Peyer's patch (tissue), 4 donors: ENCODE results near the gene C16orf96. TPM values are rescaled to one million over a fixed set of nuclear protein-coding genes. Genes with fewer than 3 reads are reported as not detected.

Experiments
- DNase-seq, 3 donors: peaks; one replicate each; pipeline ENCODE4 v3.0.0-alpha.2; 2017 to 2019
- H3K27ac ChIP-seq, 4 donors: fragments of 200-600 bp; sonication (generic); one replicate each; pipeline ENCODE4 v1.5.1; 2016 to 2019
- H3K27me3 ChIP-seq, 2 donors: fragments of 200-600 bp; sonication (generic); one replicate each; pipeline ENCODE4 v1.5.1; 2019
- H3K36me3 ChIP-seq, 3 donors: fragments of 200-600 bp; sonication (generic); one replicate each; pipeline ENCODE4 v1.5.1; 2016 to 2019
- H3K4me1 ChIP-seq, 4 donors: fragments of 200-600 bp; sonication (generic); one replicate each; pipeline ENCODE4 v1.5.1; 2016 to 2019
- H3K4me3 ChIP-seq, 4 donors: fragments of 200-600 bp; sonication (generic); 1 replicate in 3 of 4; 2 replicates in 1 of 4; pipeline ENCODE4 v1.5.1; 2016 to 2019; ENCODE audit warnings: mild to moderate bottlenecking in 1 of 4
- H3K9me3 ChIP-seq, 4 donors: fragments of 200-600 bp; sonication (generic); one replicate each; pipeline ENCODE4 v1.5.1; 2016 to 2019; ENCODE audit warnings: mild to moderate bottlenecking in 1 of 4
- POLR2A ChIP-seq, 2 donors: fragments of 450-650 bp; IDR thresholded peaks; one replicate each; pipeline ENCODE4 v1.5.1; 2017; ENCODE audit warnings: antibody characterized with exemption in 2 of 2, mild to moderate bottlenecking in 2 of 2, moderate library complexity in 2 of 2
- total RNA-seq, 4 donors: library from RNA; depleted of rRNA; stranded (reverse); fragments of >200 nt; gene quantifications; one replicate each; pipeline ENCODE4 v1.1.0, GENCODE V29; 2016
- TF ChIP-seq, protein P1 (sequence below), 6 experiments: fragments of 450-650 bp in 4 of 6; fragments of 200-600 bp in 2 of 6; sonication (generic) in 1 of 6; IDR thresholded peaks; one replicate each; pipeline ENCODE4 v1.5.1; 2017 to 2019; ENCODE audit warnings: antibody characterized with exemption in 6 of 6, mild to moderate bottlenecking in 3 of 6, moderate library complexity in 1 of 6

Gene C16orf96
- total RNA-seq, 4 donors from 2014 or later: not detected

GRCh38 chr16:4610011-4611005 is 54.2 kb downstream of the C16orf96 start:
- Histone ChIP-seq H3K27ac (no peak overlapping the region), H3K9me3 (no peaks in the 10 kb centered on the region), H3K4me3 (no peak overlapping the region), H3K4me1 (peaks cover 4 to 32% (median 14%) of the 10 kb centered on the region in 4 donors), H3K36me3 (peaks cover 0 to 24% (median 0%) of the 10 kb centered on the region in 3 donors), H3K27me3 (no peaks in the 10 kb centered on the region)
- TF ChIP-seq, protein P1, sequence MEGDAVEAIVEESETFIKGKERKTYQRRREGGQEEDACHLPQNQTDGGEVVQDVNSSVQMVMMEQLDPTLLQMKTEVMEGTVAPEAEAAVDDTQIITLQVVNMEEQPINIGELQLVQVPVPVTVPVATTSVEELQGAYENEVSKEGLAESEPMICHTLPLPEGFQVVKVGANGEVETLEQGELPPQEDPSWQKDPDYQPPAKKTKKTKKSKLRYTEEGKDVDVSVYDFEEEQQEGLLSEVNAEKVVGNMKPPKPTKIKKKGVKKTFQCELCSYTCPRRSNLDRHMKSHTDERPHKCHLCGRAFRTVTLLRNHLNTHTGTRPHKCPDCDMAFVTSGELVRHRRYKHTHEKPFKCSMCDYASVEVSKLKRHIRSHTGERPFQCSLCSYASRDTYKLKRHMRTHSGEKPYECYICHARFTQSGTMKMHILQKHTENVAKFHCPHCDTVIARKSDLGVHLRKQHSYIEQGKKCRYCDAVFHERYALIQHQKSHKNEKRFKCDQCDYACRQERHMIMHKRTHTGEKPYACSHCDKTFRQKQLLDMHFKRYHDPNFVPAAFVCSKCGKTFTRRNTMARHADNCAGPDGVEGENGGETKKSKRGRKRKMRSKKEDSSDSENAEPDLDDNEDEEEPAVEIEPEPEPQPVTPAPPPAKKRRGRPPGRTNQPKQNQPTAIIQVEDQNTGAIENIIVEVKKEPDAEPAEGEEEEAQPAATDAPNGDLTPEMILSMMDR (IDR thresholded peaks at IDR 0.05): no peak
- no peak for TF ChIP-seq POLR2A (IDR thresholded peaks at IDR 0.05)
- no peak for DNase-seq

DNA sequence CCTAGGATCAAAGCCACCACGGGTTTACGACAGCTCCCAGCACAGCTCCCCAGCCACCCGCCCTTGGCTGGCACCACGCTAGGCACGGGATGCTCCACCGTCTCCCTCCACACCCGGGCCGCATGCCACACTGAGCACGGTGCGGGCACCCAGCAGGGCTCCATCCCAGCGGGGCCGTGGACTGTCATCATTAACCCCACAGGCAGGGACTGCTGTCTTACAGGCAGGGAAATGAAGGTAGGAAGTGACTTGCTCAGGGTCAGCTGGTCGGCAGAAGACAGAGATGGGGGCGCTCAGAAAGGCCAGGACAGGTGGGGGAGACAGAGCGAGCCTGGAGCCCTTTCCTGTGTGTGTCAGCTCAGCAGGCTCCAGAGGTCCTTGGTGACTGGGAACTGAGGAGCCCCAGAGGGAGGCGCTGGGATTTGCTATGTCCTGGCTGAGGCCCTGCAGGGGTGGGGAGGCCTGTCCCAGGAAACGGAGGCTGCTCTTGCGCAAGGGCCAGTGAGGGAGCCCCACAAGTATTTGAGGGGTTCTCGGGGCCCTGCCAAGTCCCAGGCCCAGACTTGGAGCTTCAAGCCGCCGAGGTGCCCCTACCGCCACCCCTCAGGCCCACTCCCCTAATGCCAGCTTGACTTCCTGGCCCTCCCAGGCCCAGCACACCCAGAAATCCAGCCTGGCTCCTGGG is 55.3 kb downstream of the C16orf96 start:
- Histone ChIP-seq H3K36me3 (peaks cover 0 to 24% (median 0%) of the 10 kb centered on the region in 3 donors), H3K9me3 (no peaks in the 10 kb centered on the region), H3K27ac (no peak overlapping the region), H3K4me1 (peaks cover 4 to 39% (median 20%) of the 10 kb centered on the region in 4 donors), H3K27me3 (no peaks in the 10 kb centered on the region), H3K4me3 (no peak overlapping the region)
- TF ChIP-seq POLR2A (IDR thresholded peaks at IDR 0.05): no peak
- TF ChIP-seq, protein P1 (IDR thresholded peaks at IDR 0.05): no peak
- no peak for DNase-seq

DNA sequence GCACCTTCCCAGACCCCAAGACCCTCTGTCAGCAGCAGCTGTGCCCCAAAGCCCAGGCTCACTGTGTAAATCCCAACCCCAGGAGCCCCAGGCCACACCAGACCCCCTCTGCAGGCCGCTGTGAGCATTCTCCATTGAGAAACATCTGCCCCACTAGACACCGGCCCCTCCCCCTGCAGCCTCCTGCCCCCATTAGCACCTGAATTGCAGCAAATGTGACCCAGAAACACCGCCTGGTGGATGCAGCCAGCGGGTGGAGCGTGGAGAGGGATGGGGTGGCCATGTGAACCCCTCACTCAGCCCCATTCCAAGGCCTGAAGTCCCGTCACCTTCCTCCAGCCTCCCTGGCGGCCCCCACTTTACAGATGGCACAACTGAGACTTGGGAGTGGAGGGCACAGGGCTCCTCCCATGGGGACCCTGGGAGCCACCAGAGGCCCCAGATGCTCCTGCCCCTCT is 56.4 kb downstream of the C16orf96 start:
- TF ChIP-seq POLR2A (IDR thresholded peaks at IDR 0.05): no peak
- TF ChIP-seq, protein P1 (IDR thresholded peaks at IDR 0.05): no peak
- H3K4me3 ChIP-seq: peak overlapping the region in 1 of 4 donors; percentile 97
- H3K4me1 ChIP-seq: peaks cover 4 to 46% (median 23%) of the 10 kb centered on the region in 4 donors
- DNase-seq: no peak
- H3K9me3 ChIP-seq: no peaks in the 10 kb centered on the region
- no peak overlapping the region for H3K27ac ChIP-seq
- no peaks in the 10 kb centered on the region for H3K27me3 ChIP-seq
- peaks cover 0 to 23% (median 0%) of the 10 kb centered on the region in 3 donors for H3K36me3 ChIP-seq

- Histone ChIP-seq H3K27me3 (no peaks in the 10 kb centered on the region), H3K27ac (peak overlapping the region in 1 of 4 donors; percentile 93), H3K9me3 (no peaks in the 10 kb centered on the region), H3K4me1 (peaks cover 4 to 52% (median 23%) of the 10 kb centered on the region in 4 donors), H3K36me3 (peaks cover 0 to 17% (median 0%) of the 10 kb centered on the region in 3 donors), H3K4me3 (peak overlapping the region; percentile 87 to 97 (median 94))
- no peak for DNase-seq
- TF ChIP-seq, protein P1 (IDR thresholded peaks at IDR 0.05): no peak
- no peak for TF ChIP-seq POLR2A (IDR thresholded peaks at IDR 0.05)
These were observed 57.0 kb downstream of the C16orf96 start for GRCh38 chr16:4612977-4613635.
